Central memory CD4-positive, alpha-beta T cell (primary cell): ENCODE data around the gene PDPK1.
A peak's percentile ranks its signal among the peaks of the same experiment; 100 is the strongest.
"Not testable (repeated sequence)": the region's sequence is repeated elsewhere in the genome, so short reads cannot be mapped to it uniquely, and the experiment has no call there.

ENCODE experiments used
- DNase-seq: peaks from one replicate; pipeline ENCODE4 v3.0.0; 2022

The PDPK1 gene

DNA sequence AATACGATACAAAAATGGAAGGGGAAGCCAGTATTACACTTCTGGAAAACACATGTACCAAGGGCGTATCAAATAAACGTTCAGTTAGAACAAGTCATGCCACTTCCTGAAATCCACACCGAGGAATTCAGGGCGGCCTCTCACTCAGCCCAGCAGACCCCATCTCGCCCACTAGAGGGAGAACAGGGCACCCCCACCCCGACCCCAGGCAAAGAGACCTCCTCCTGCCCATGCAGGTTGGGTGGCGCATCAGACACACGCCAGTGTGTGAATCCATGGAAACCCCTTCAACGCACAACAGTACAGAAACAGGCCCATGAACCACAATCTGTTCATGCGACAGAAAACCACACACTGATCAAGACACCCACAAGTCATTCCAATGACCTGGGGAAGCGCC, 81.8 kb downstream of the PDPK1 start:
- not testable (repeated sequence) for DNase-seq

DNA sequence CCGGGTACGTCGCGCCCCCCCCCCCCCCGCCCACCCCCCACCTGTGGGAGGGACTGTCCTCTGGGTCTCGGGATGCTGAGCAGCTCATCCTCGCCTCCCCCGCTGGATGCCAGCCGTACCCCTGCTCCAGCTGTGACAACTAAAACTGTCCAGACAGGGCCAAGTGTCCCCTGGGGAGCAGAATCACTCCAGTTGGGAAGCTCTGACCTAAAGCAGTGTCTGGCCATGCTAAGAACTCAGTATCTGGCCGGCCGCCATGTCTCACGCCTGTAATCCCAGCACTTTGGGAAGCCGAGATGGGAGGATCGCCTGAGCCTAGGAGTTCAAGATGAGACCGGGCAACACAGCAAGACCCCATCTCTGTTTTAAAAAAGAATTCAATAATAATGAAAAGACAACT, 83.0 kb downstream of the PDPK1 start:
- not testable (repeated sequence) for DNase-seq

DNA sequence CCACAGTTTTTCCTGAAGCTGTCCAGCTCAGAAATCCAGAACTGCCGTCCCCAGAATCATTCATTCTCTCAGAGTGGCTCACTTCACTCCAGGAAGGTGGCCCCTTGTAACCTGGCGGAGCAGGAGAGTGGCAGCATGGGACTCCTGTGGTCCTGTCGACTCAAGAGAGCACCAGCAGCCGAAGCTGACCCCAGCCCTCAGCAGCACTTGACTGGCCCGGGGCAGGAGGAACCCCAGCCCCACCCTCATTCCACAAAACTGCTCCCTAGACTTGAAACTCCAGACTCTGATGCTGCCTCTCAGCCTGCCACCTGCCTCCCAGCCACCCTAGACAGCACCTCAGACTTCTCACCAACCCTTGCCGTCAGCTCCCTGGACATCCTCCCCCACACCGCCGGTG, 83.6 kb downstream of the PDPK1 start:
- DNase-seq: not testable (repeated sequence)

DNA sequence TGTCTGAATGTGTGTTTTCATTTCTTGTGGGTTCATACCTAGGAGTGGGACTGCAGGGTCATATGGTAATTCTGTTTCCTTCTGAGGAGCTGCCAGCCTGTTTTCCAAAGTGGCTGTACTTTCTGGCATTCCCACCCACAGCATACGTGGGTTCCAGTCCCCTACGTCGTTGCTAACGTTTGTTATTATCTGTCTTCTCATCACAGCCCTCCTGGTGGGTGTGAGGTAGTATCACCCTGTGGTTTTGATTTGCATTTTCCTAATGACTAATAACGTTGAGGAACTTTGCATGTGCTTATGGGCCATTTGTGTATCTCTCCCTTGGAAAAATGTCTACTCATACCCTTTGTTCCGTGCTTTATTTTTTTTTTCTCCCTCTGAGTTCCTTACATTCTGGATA, 89.3 kb downstream of the PDPK1 start:
- not testable (repeated sequence) for DNase-seq

DNA sequence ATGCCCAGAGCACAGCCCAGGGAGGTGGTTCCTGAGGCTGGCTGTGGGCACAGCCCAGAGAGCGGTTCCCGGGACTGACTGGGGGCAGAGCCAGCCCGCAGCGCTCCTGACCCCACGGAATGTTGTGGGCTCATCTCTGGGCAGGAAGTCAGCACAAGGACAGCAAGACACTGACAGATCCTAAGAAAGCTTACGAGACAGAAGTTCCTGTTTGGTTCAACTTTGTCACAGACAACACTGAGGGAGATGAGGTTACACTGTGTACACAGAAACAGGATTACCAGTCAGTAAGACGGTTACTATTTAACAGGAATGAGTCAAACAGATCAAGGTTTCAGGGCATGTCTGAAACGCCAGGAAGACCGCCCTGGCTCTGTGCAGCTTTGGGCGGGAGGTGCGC, 93.4 kb downstream of the PDPK1 start:
- DNase-seq: not testable (repeated sequence)

DNA sequence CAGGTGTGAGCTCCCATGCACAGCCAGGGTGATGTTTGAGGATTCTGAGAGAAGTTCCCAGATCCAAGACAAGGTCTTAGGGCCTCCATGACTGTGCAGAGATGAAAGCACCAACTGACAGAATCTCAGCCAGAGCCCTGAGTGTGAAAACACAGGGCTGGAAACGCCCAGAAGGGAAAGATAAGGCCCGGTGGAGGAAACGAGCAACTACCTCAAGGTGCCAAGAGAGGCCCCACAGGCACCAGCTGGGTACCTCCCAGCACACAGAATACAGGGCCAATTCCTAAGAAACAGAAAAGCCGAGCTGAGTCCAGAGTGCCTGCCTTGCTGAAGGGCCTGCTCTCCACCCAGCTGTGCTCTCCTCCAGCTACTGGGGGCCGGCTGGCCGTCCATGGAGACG, 94.5 kb downstream of the PDPK1 start:
- DNase-seq: not testable (repeated sequence)

DNA sequence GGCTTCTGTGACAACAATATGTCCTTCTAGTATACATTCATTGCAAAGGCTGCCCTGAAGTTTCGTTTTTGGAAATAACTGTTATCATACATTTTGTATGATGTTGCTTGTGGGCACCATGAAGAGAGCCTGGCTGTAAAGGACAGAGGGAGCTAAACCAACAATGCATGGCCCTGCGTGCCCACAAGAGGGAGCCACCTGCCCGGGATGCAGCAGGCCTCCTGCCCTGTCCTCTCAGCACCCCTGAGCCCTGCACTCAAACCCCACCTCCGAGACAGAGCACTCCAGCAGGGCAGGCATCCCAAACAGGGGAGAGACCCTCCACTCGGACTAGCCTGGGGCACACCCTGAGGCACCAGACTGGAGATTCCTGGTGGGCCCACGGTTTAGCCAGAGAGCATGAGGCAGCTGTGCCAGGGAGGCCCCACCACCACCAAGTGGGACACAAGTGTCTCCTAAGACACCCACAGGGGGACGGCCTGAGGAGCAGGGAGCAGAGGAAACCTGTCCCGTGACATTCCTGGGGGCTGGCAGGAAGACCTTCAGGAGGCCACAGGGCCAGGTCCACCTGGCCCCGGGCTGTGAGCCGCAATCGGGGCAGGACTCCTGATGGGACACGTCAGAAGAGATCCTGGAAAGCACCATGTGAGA, 101.4 kb downstream of the PDPK1 start:
- DNase-seq: peak; percentile 17

DNA sequence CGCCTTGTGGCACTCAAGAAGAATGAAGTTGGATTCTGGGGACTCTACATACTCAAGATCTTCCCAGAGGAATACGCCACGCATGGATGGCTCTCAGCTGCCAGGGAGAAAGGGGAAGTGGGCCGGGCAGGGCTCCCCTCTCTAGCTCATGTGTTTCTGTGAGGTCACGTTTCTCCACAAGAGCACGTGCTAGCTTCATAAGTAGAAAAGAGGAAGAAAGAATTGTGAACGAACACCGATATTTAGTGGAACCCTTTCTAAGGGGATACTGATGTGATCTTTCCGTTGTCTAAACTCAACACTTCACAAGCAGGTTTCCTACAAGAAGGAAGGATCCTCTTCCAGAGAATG, 101.9 kb downstream of the PDPK1 start:
- DNase-seq: not testable (repeated sequence)

DNA sequence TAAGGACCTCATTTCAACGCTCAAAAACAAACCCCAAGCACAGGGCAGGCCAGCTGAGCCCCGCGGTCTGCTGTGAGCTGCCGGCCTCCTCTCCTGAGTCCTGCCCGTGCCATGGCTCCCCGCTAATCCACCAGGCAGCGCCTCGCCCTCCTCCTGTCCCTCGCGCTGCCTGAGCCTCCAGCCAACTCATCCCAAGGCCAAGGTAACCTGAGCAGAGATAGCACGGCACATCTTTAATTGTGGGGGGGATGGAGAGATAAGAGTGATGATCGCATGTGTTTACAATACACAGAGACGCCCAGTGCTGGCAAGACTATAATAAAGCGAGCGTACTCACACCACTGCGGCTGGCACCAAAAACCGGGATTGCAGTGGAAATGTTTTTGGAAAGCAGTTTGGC, 104.7 kb downstream of the PDPK1 start:
- not testable (repeated sequence) for DNase-seq

DNA sequence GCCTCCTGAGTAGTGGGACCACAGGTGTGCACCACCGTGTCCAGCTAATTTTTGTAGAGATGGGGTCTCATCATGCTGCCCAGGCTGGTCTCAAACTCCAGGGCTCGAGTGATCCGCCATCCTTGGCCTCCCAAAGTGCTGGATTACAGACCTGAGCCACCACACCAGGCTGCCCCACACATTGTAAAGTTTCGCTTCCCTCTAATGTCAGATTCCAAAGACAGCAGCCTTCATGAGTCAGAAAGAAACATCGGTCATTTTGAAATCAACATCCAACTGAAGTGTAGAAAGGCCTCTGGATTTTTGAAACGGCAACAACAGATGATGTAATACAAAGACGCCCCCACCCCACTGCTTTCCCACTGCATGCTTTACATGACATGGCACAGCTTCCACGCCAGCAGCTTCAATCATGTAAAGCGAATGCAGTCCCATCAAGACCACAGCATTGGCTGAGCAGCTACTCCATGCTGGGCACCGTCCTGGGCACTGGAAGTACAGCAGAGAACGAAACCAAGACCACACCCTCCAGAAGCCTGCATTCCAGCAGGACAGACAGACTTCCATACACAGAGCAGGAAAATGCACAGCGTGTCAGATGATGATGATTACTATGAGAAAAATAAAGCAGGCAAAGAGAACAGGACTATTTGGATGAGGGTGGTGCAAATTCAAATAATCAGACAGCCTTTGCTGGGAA, 107.1 kb downstream of the PDPK1 start:
- DNase-seq: not testable (repeated sequence)

DNA sequence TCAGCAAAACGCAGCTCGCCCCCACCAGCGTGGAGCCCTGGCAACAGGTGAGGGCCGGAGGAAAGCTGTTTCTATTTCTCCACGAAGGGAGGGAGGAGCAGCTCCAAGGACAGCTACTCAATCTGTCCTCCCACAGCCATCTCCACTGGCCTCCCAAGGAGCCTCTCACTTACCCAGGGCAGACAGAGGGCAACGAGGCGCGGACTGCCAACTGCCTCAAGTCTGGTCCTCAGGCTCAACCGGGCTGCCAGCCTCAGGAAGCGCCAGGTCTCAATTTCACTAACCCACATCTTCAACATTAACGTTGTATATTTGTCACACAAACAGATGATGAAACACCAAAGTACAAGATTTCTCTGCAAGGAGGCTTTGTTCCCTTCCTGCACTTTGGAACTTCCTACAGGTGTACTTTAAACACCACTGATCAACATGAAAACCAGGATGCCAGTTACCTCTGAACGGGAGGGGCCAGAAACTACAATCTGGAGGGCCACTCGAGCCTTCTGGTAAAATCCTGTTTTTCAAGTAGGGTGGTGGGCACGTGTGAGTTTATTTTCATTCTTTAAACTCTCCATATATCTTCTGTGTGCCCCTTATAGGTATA, 113.5 kb downstream of the PDPK1 start:
- DNase-seq: not testable (repeated sequence)
